MM.1S (cell line): Measurements from ENCODE around the gene CWC27.

Experiments
- CTCF ChIP-seq: fragments of 300-600 bp; sonication (generic); IDR thresholded peaks from 2 replicates; pipeline ENCODE4 v1.5.1; 2016; ENCODE audit warnings: antibody characterized with exemption, low read length, mixed read lengths
- EZH2 ChIP-seq: fragments of 300-600 bp; sonication (generic); optimal IDR thresholded peaks from 2 replicates; pipeline ENCODE3; 2017; ENCODE audit warnings: low read depth, mild to moderate bottlenecking, antibody characterized with exemption, low read length, mixed read lengths

GRCh38 chr5:64861281-64861680, 92.6 kb downstream of the CWC27 start:
- TF ChIP-seq CTCF (no peak), EZH2 (no peak)
